Vagina (tissue), 2 donors: Measurements from ENCODE around the gene MTX3.

Source experiments
- CTCF ChIP-seq, 3 experiments: fragments of 450-650 bp in 2 of 3; fragments of 200-600 bp in 1 of 3; sonication (generic) in 1 of 3; IDR thresholded peaks; one replicate each; pipeline ENCODE4 v1.5.1; 2017 to 2019; ENCODE audit warnings: antibody characterized with exemption in 3 of 3, mild to moderate bottlenecking in 2 of 3, moderate library complexity in 2 of 3
- POLR2AphosphoS5 ChIP-seq, 2 donors: sonication (generic); formaldehyde crosslinking; IDR thresholded peaks; one replicate each; pipeline ENCODE4 v1.9.0; 2017; ENCODE audit warnings: antibody characterized with exemption in 2 of 2, mild to moderate bottlenecking in 2 of 2, low read depth in 1 of 2; ENCODE audit not compliant: insufficient read depth in 1 of 2

- TF ChIP-seq CTCF (IDR thresholded peaks at IDR 0.05) (no peak), POLR2AphosphoS5 (IDR thresholded peaks at IDR 0.05; ENCODE audit: insufficient read depth in 1 of 2, low read depth in 1 of 2) (no peak)
Observed at GRCh38 chr5:79938468-79938867, 52.6 kb downstream of the MTX3 start.
